Measurements from ENCODE around the gene SYNPO2. TPM values are rescaled to one million over a fixed set of nuclear protein-coding genes. Genes with fewer than 3 reads are reported as not detected.

Gene SYNPO2
- total RNA-seq, 2 experiments from 2014 or later, result 0.22 to 0.41 TPM

- Histone ChIP-seq H3K9me3 (ENCODE audit: control insufficient read depth in 1 of 2, insufficient read depth in 1 of 2, low read length in 2 of 2) (no peaks in the 10 kb centered on the region), H3K4me1 (ENCODE audit: insufficient read depth, low read length) (no peaks in the 10 kb centered on the region), H3K36me3 (ENCODE audit: insufficient read depth, low read length) (no peaks in the 10 kb centered on the region), H3K27ac (ENCODE audit: low read depth in 1 of 2, low read length in 2 of 2) (no peak overlapping the region), H3K27me3 (ENCODE audit: control insufficient read depth in 1 of 2, insufficient read depth in 2 of 2, low read length in 2 of 2) (no peaks in the 10 kb centered on the region), H3K4me3 (ENCODE audit: low read length) (no peak overlapping the region)
- ATAC-seq (ENCODE audit: poor library complexity) (no peak), DNase-seq (no peak)
- Mint-ChIP-seq H3K4me3 (no peak overlapping the region), H3K27ac (no peak overlapping the region), H3K27me3 (peaks cover 10% of the 10 kb centered on the region), H3K9me3 (no peaks in the 10 kb centered on the region), H3K4me1 (ENCODE audit: low read depth) (no peaks in the 10 kb centered on the region), H3K36me3 (ENCODE audit: low read depth) (no peaks in the 10 kb centered on the region)
- CTCF ChIA-PET, result interaction anchor here (0.7 kb wide), 1 partner anchor 12 kb away, joined by 3 read pairs; no protein-coding TSS in a partner anchor
- intact Hi-C loops (cut with DNase I, micrococcal nuclease), result no loop called here
- TF ChIP-seq CTCF (IDR thresholded peaks at IDR 0.05), result no peak
- POLR2A ChIA-PET, result interaction anchor here (1.1 kb wide), 1 partner anchor 11 kb away, joined by 3 read pairs; no protein-coding TSS in a partner anchor
Measured at GRCh38 chr4:118923891-118924290, 35.2 kb downstream of the SYNPO2 start.

GRCh38 chr4:118927974-118928373, 39.3 kb downstream of the SYNPO2 start:
- no peak overlapping the region for H3K4me3 ChIP-seq (ENCODE audit: low read length)
- no peak for TF ChIP-seq CTCF (IDR thresholded peaks at IDR 0.05)
- Mint-ChIP-seq H3K4me3 (no peak overlapping the region), H3K27me3 (peaks cover 3% of the 10 kb centered on the region), H3K4me1 (ENCODE audit: low read depth) (no peaks in the 10 kb centered on the region), H3K36me3 (ENCODE audit: low read depth) (no peaks in the 10 kb centered on the region), H3K27ac (no peak overlapping the region), H3K9me3 (no peaks in the 10 kb centered on the region)
- ATAC-seq (ENCODE audit: poor library complexity) (no peak), DNase-seq (no peak)
- H3K27ac ChIP-seq (ENCODE audit: low read depth in 1 of 2, low read length in 2 of 2), result no peak overlapping the region
- CTCF ChIA-PET, result no interaction called here
- POLR2A ChIA-PET, result no interaction called here
- intact Hi-C loops (cut with DNase I, micrococcal nuclease), result no loop called here
- no peaks in the 10 kb centered on the region for H3K27me3 ChIP-seq (ENCODE audit: control insufficient read depth in 1 of 2, insufficient read depth in 2 of 2, low read length in 2 of 2)
- no peaks in the 10 kb centered on the region for H3K9me3 ChIP-seq (ENCODE audit: control insufficient read depth in 1 of 2, insufficient read depth in 1 of 2, low read length in 2 of 2)
- H3K4me1 ChIP-seq (ENCODE audit: insufficient read depth, low read length), result no peaks in the 10 kb centered on the region
- no peaks in the 10 kb centered on the region for H3K36me3 ChIP-seq (ENCODE audit: insufficient read depth, low read length)

GRCh38 chr4:118930255-118930654, 41.6 kb downstream of the SYNPO2 start:
- H3K27ac ChIP-seq (ENCODE audit: low read depth in 1 of 2, low read length in 2 of 2), result no peak overlapping the region
- no peak for ATAC-seq (ENCODE audit: poor library complexity)
- ChIA-PET CTCF (no interaction called here), POLR2A (no interaction called here)
- H3K9me3 ChIP-seq (ENCODE audit: control insufficient read depth in 1 of 2, insufficient read depth in 1 of 2, low read length in 2 of 2), result no peaks in the 10 kb centered on the region
- peaks cover 8% of the 10 kb centered on the region for H3K27me3 Mint-ChIP-seq
- H3K9me3 Mint-ChIP-seq, result no peaks in the 10 kb centered on the region
- no peaks in the 10 kb centered on the region for H3K36me3 Mint-ChIP-seq (ENCODE audit: low read depth)
- no peak for TF ChIP-seq CTCF (IDR thresholded peaks at IDR 0.05)
- H3K4me3 ChIP-seq (ENCODE audit: low read length), result no peak overlapping the region
- H3K4me1 Mint-ChIP-seq (ENCODE audit: low read depth), result no peaks in the 10 kb centered on the region
- H3K36me3 ChIP-seq (ENCODE audit: insufficient read depth, low read length), result no peaks in the 10 kb centered on the region
- H3K27me3 ChIP-seq (ENCODE audit: control insufficient read depth in 1 of 2, insufficient read depth in 2 of 2, low read length in 2 of 2), result no peaks in the 10 kb centered on the region
- no peak overlapping the region for H3K4me3 Mint-ChIP-seq
- no peak for DNase-seq
- no peak overlapping the region for H3K27ac Mint-ChIP-seq
- no peaks in the 10 kb centered on the region for H3K4me1 ChIP-seq (ENCODE audit: insufficient read depth, low read length)
- intact Hi-C loops (cut with DNase I, micrococcal nuclease), result no loop called here
